Measurements from ENCODE around the gene SSBP2.
A peak's percentile ranks its signal among the peaks of the same experiment; 100 is the strongest.

- TF ChIP-seq EP300 (IDR thresholded peaks at IDR 0.05) (no peak), POLR2AphosphoS5 (IDR thresholded peaks at IDR 0.05) (no peak), CTCF (IDR thresholded peaks at IDR 0.05) (peak; percentile 37 to 68 (median 44)), POLR2A (IDR thresholded peaks at IDR 0.05) (no peak)
Observed at GRCh38 chr5:81425569-81425968, 325.3 kb downstream of the SSBP2 start.
